HCT116 (cell line): Measurements from ENCODE around the gene OR2AG2. TPM values are rescaled to one million over a fixed set of nuclear protein-coding genes. Genes with fewer than 3 reads are reported as not detected.

Source experiments
- ATAC-seq: fragments of 200-7000 bp; cut with Tn5 transposase; 2 replicates; pipeline ENCODE4 v1.9.1; 2020; ENCODE audit warnings: mild to moderate bottlenecking, moderate library complexity
- BruUV-seq: library from RNA; stranded (reverse); fragments of 400-500 nt; replicated peaks from 2 replicates; lab custom pipeline; 2021; lab: Mats Ljungman, UMichigan
- CTCF ChIA-PET: fragments of 300-600 bp; sonication (Branson Sonifier 250); formaldehyde crosslinking; loops from one replicate; lab custom pipeline; 2021; ENCODE audit warnings: antibody characterized with exemption; lab: Charles Lee
- POLR2A ChIA-PET: fragments of 300-600, 350-600 bp; sonication (Branson Sonifier 250); formaldehyde crosslinking; loops from one replicate; lab custom pipeline; 2021; ENCODE audit warnings: antibody characterized with exemption; lab: Charles Lee
- RAD21 ChIA-PET, 2 experiments: fragments of 300-600 bp; sonication (Branson Sonifier 250); formaldehyde crosslinking; loops; one replicate each; lab custom pipeline; 2023; ENCODE audit warnings: low total read pairs in 2 of 2; ENCODE audit not compliant: uncharacterized antibody in 2 of 2, unreplicated experiment in 2 of 2, low non-redundant PET in 1 of 2; lab: Charles Lee
- DNase-seq: peaks from one replicate; pipeline ENCODE4 v3.0.0-alpha.2; 2010; ENCODE audit warnings: low read depth, low spot score
- H2AFZ ChIP-seq: fragments of 200-600 bp; shearing (Covaris generic), sonication (generic); 2 replicates; pipeline ENCODE4 v1.6.1; 2017; ENCODE audit warnings: low read depth, mixed run types, mixed read lengths, antibody characterized with exemption, low read length; ENCODE audit not compliant: poor library complexity, severe bottlenecking
- H3K27ac ChIP-seq: 2 replicates; pipeline ENCODE4 v1.5.1; 2012; ENCODE audit warnings: low read depth, low read length
- H3K27me3 ChIP-seq: fragments of 200-600 bp; sonication (generic); 2 replicates; pipeline ENCODE4 v1.6.1; 2016; ENCODE audit warnings: mixed run types, low read length, mixed read lengths; ENCODE audit not compliant: insufficient read depth
- H3K36me3 ChIP-seq, 2 experiments: fragments of 200-500 bp in 1 of 2; fragments of 200-600 bp in 1 of 2; sonication (Bioruptor generic) in 1 of 2; sonication (generic) in 1 of 2; 2 replicates each; pipeline versions ENCODE4 v1.5.1 to v1.6.1; 2014 to 2016; ENCODE audit warnings: low read length in 2 of 2, inconsistent platforms in 1 of 2, mixed read lengths in 1 of 2, mixed run types in 1 of 2; ENCODE audit not compliant: insufficient read depth in 2 of 2, control insufficient read depth in 1 of 2
- H3K4me1 ChIP-seq, 2 experiments: fragments of 200-600 bp in 1 of 2; sonication (generic) in 1 of 2; 2 replicates each; pipeline versions ENCODE4 v1.5.1 to v1.6.1; 2012 to 2017; ENCODE audit warnings: low read length in 2 of 2, inconsistent platforms in 1 of 2, mild to moderate bottlenecking in 1 of 2, mixed read lengths in 1 of 2, mixed run types in 1 of 2, moderate library complexity in 1 of 2; ENCODE audit not compliant: insufficient read depth in 2 of 2, control insufficient read depth in 1 of 2
- H3K4me2 ChIP-seq: fragments of 200-600 bp; sonication (generic); 2 replicates; pipeline ENCODE4 v1.6.1; 2017; ENCODE audit warnings: mixed run types, low read length, mixed read lengths
- H3K4me3 ChIP-seq, 2 experiments: fragments of 200-600 bp in 1 of 2; sonication (generic) in 1 of 2; replicated peaks in 1 of 2; 2 replicates each; pipeline ENCODE4 v1.5.1; 2011 to 2016; ENCODE audit warnings: low read length in 2 of 2, control low read depth in 1 of 2, low read depth in 1 of 2, mild to moderate bottlenecking in 1 of 2, mixed read lengths in 1 of 2, mixed run types in 1 of 2
- H3K79me2 ChIP-seq: fragments of 200-600 bp; sonication (generic); 2 replicates; pipeline ENCODE4 v1.6.1; 2017; ENCODE audit warnings: mild to moderate bottlenecking, mixed run types, low read length, moderate library complexity, mixed read lengths; ENCODE audit not compliant: insufficient read depth
- H3K9ac ChIP-seq: fragments of 200-600 bp; sonication (generic); 2 replicates; pipeline ENCODE4 v1.6.1; 2016; ENCODE audit warnings: low read length, mixed read lengths
- H3K9me2 ChIP-seq: fragments of 200-600 bp; sonication (generic), shearing (Covaris generic); 2 replicates; pipeline ENCODE4 v1.6.1; 2017; ENCODE audit warnings: mixed run types, mild to moderate bottlenecking, moderate library complexity; ENCODE audit not compliant: insufficient read depth
- H3K9me3 ChIP-seq, 2 experiments: fragments of 200-500 bp in 1 of 2; fragments of 200-600 bp in 1 of 2; sonication (Bioruptor generic) in 1 of 2; sonication (generic) in 1 of 2; 2 replicates each; pipeline ENCODE4 v1.6.1; 2014 to 2017; ENCODE audit warnings: low read length in 2 of 2, mixed read lengths in 2 of 2, inconsistent platforms in 1 of 2, low read depth in 1 of 2, mild to moderate bottlenecking in 1 of 2, mixed run types in 1 of 2, moderate library complexity in 1 of 2; ENCODE audit not compliant: control insufficient read depth in 1 of 2, insufficient read depth in 1 of 2
- H4K20me1 ChIP-seq: fragments of 200-600 bp; sonication (generic), shearing (Covaris generic); 2 replicates; pipeline ENCODE4 v1.6.1; 2017; ENCODE audit warnings: mixed run types, mild to moderate bottlenecking, moderate library complexity; ENCODE audit not compliant: insufficient read depth
- CEBPB ChIP-seq: IDR thresholded peaks from 2 replicates; pipeline ENCODE4 v1.6.1; 2012; ENCODE audit warnings: low read depth
- EGR1 ChIP-seq: IDR thresholded peaks from 2 replicates; pipeline ENCODE4 v1.6.1; 2012; ENCODE audit warnings: low read depth
- ELF1 ChIP-seq: IDR thresholded peaks from 2 replicates; pipeline ENCODE4 v1.6.1; 2012; ENCODE audit warnings: low read depth, borderline replicate concordance
- EZH2 ChIP-seq: fragments of 200-600 bp; sonication (generic); IDR thresholded peaks from 2 replicates; pipeline ENCODE4 v1.6.1; 2017; ENCODE audit warnings: antibody characterized with exemption, mixed run types
- EZH2phosphoT487 ChIP-seq: fragments of 200-600 bp; IDR thresholded peaks from 2 replicates; pipeline ENCODE4 v1.6.1; 2018; ENCODE audit warnings: antibody characterized with exemption, borderline replicate concordance
- FOSL1 ChIP-seq: IDR thresholded peaks from 2 replicates; pipeline ENCODE4 v1.6.1; 2012; ENCODE audit warnings: low read depth
- JUND ChIP-seq: IDR thresholded peaks from 2 replicates; pipeline ENCODE4 v1.6.1; 2012
- MAX ChIP-seq: IDR thresholded peaks from 2 replicates; pipeline ENCODE4 v1.6.1; 2012
- POLR2A ChIP-seq: IDR thresholded peaks from 2 replicates; pipeline ENCODE4 v1.7.0; 2011; ENCODE audit warnings: borderline replicate concordance; ENCODE audit not compliant: insufficient read depth, insufficient read length; ENCODE audit errors: extremely low read depth
- POLR2AphosphoS5 ChIP-seq: IDR thresholded peaks from 2 replicates; pipeline ENCODE4 v1.6.1; 2011; ENCODE audit warnings: mild to moderate bottlenecking, low read depth, low read length, moderate library complexity
- RAD21 ChIP-seq: IDR thresholded peaks from 2 replicates; pipeline ENCODE4 v1.6.1; 2012; ENCODE audit warnings: low read depth, mild to moderate bottlenecking
- REST ChIP-seq: IDR thresholded peaks from 2 replicates; pipeline ENCODE4 v1.6.1; 2012; ENCODE audit warnings: low read depth
- SIN3A ChIP-seq: IDR thresholded peaks from 2 replicates; pipeline ENCODE4 v1.6.1; 2012; ENCODE audit warnings: low read depth
- SP1 ChIP-seq: IDR thresholded peaks from 2 replicates; pipeline ENCODE4 v1.6.1; 2012; ENCODE audit warnings: low read depth
- SRF ChIP-seq: IDR thresholded peaks from 2 replicates; pipeline ENCODE4 v1.6.1; 2012; ENCODE audit warnings: low read depth
- TCF7L2 ChIP-seq: IDR thresholded peaks from 2 replicates; pipeline ENCODE4 v1.7.0; 2011; ENCODE audit warnings: borderline replicate concordance, inconsistent platforms; ENCODE audit not compliant: insufficient read depth, insufficient read length; ENCODE audit errors: extremely low read depth
- ZBTB33 ChIP-seq: IDR thresholded peaks from 2 replicates; pipeline ENCODE4 v1.6.1; 2011; ENCODE audit warnings: mild to moderate bottlenecking, low read length, moderate library complexity; ENCODE audit not compliant: insufficient replicate concordance; ENCODE audit errors: extremely low read depth
- ZFX ChIP-seq: fragments of 450-650 bp; IDR thresholded peaks from 2 replicates; pipeline ENCODE4 v1.6.1; 2017
- ZNF274 ChIP-seq: fragments of 200-500 bp; sonication (Bioruptor generic); IDR thresholded peaks from 2 replicates; pipeline ENCODE4 v1.6.1; 2014; ENCODE audit warnings: mild to moderate bottlenecking, low read depth, low read length, inconsistent platforms
- intact Hi-C: fragments of 100-400 bp; cut with micrococcal nuclease; formaldehyde crosslinking; loops from 2 replicates; pipeline ENCODE4 v1.10.0; 2022
- total RNA-seq: library from RNA; stranded (reverse); gene quantifications from one replicate; pipeline ENCODE4 v1.2.1, GENCODE V29; 2021; ENCODE audit not compliant: unreplicated experiment

Gene OR2AG2
- total RNA-seq, 1 experiment from 2014 or later: 0.07 TPM

DNA sequence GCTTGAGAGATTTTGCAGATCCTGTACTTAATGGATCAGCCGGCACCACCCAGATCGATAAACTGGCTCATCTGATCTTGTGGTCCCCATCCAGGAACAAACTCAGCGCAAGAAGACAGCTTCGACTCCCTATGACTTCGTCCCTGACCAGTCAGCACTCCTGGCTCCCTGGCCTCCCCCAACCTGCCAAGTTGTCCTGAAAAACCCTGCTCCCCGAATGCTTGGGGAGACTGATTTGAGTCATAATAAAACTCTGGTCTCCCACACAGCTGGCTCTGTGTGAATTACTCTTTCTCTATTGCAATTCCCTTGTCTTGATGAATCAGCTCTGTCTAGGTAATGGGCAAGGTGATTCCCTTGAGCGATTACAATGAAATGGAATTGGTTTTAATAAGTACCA lies 29.5 kb downstream of the OR2AG2 start (continued):
- TF ChIP-seq SP1: no peak
- TF ChIP-seq POLR2AphosphoS5: no peak
- no peak for TF ChIP-seq ZNF274
- no peak for TF ChIP-seq FOSL1
- TF ChIP-seq TCF7L2: no peak

DNA sequence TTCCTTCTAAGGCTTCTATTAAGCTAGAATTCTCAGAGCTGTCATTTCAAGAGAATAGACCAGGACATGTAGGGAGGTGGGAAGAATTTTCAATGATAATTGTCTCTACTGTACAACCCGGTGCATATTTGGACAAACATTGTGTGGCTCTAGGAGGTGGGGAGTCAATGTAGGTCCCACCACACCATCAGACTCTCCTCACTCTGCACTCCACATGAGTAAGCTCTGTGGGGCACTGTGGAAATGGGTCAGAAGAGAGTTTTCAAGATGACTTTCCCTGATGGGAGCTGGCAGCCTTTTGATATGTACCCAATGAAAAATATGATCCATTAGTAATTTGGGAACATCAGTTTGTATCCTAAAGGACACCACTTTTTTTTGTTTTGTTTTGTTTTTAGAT lies 33.2 kb downstream of the OR2AG2 start:
- BruUV-seq: no TSS peak
- Histone ChIP-seq H3K4me1 (no peaks in the 10 kb centered on the region), H3K9me3 (no peaks in the 10 kb centered on the region), H3K36me3 (no peaks in the 10 kb centered on the region), H3K4me3 (no peak overlapping the region), H3K9ac (no peak overlapping the region), H3K27me3 (peaks cover 61% of the 10 kb centered on the region), H3K9me2 (no peaks in the 10 kb centered on the region), H4K20me1 (no peaks in the 10 kb centered on the region), H3K79me2 (no peaks in the 10 kb centered on the region)
- ChIA-PET POLR2A (no interaction called here), CTCF (interaction anchor here (1.4 to 2.8 kb wide), 4 partner anchors 10 to 360 kb away, joined by 5 to 22 read pairs (median 8); no protein-coding TSS in a partner anchor), RAD21 (no interaction called here)
- no peak for ATAC-seq
- no peak for TF ChIP-seq RAD21
- no peak for TF ChIP-seq POLR2A
- TF ChIP-seq ZFX: no peak
- no peak for TF ChIP-seq SIN3A
- TF ChIP-seq EGR1: no peak
- no peak for TF ChIP-seq FOSL1
- TF ChIP-seq MAX: no peak
- no peak for TF ChIP-seq JUND
- TF ChIP-seq TCF7L2: no peak
- no peak for TF ChIP-seq SP1
- TF ChIP-seq POLR2AphosphoS5: no peak
- TF ChIP-seq EZH2phosphoT487: no peak
- TF ChIP-seq REST: no peak
- no peak for TF ChIP-seq CEBPB
- TF ChIP-seq ZBTB33: no peak
- TF ChIP-seq ELF1: no peak
- no peak for TF ChIP-seq SRF
- TF ChIP-seq EZH2: no peak
- no peak for TF ChIP-seq ZNF274
- TF ChIP-seq, all 23 proteins: peak for 0
- intact Hi-C loops: no loop called here
- H2AFZ ChIP-seq: no peak overlapping the region
- no peak for DNase-seq
- H3K4me2 ChIP-seq: no peak overlapping the region
- no peak overlapping the region for H3K27ac ChIP-seq
